Skeletal muscle tissue (tissue), 4 donors: ENCODE results near the gene THSD4. TPM values are rescaled to one million over a fixed set of nuclear protein-coding genes. Genes with fewer than 3 reads are reported as not detected.
A peak's percentile ranks its signal among the peaks of the same experiment; 100 is the strongest.

ENCODE experiments used
- H3K27ac ChIP-seq: one replicate; pipeline ENCODE4 v1.7.0; 2013; ENCODE audit warnings: mild to moderate bottlenecking, low read depth, low read length, inconsistent platforms
- H3K27me3 ChIP-seq, 3 donors: one replicate each; pipeline ENCODE4 v1.7.0; 2013; ENCODE audit warnings: low read length in 3 of 3; ENCODE audit not compliant: control insufficient read depth in 3 of 3, insufficient read depth in 3 of 3
- H3K36me3 ChIP-seq, 3 donors: one replicate each; pipeline ENCODE4 v1.7.0; 2013; ENCODE audit warnings: low read length in 3 of 3; ENCODE audit not compliant: control insufficient read depth in 3 of 3, insufficient read depth in 3 of 3
- H3K4me1 ChIP-seq, 3 donors: one replicate each; pipeline ENCODE4 v1.7.0; 2013; ENCODE audit warnings: low read length in 3 of 3, mild to moderate bottlenecking in 3 of 3; ENCODE audit not compliant: control insufficient read depth in 3 of 3, insufficient read depth in 3 of 3
- H3K4me3 ChIP-seq, 3 donors: one replicate each; pipeline ENCODE4 v1.7.0; 2013; ENCODE audit warnings: low read length in 3 of 3
- H3K9ac ChIP-seq, 3 donors: one replicate each; pipeline ENCODE4 v1.7.0; 2013; ENCODE audit warnings: low read length in 3 of 3, mild to moderate bottlenecking in 3 of 3, moderate library complexity in 2 of 3, low read depth in 1 of 3
- H3K9me3 ChIP-seq, 3 donors: one replicate each; pipeline ENCODE4 v1.7.0; 2013; ENCODE audit warnings: low read length in 3 of 3; ENCODE audit not compliant: control insufficient read depth in 3 of 3
- total RNA-seq: library from RNA; depleted of rRNA; stranded (reverse); fragments of >200 nt; gene quantifications from one replicate; pipeline ENCODE4 v1.2.3, GENCODE V29; 2014
- donor health status: Osteomylitis.

Gene THSD4
- total RNA-seq, 1 donor from 2014 or later = 15.7 TPM

DNA sequence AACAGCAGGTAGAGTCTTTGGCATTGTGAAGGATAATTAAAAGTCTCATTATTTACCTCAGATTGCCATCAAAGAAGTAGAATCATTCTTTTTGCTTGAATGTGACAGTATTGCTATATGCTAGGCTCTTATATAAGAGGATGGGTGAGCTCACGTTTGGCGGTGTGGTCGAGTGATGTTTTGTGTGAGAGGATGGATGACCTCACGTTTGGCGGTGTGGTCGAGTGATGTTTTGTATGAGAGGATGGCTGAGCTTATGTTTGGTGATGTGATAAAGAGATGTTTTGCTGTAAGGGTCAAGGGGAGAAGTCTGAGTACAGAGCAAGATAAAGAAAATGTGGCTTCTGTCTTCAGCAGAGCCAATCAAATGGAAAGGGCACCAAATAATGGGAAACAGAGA, 395.5 kb downstream of the THSD4 start:
- H3K4me1 ChIP-seq = no peaks in the 10 kb centered on the region

DNA sequence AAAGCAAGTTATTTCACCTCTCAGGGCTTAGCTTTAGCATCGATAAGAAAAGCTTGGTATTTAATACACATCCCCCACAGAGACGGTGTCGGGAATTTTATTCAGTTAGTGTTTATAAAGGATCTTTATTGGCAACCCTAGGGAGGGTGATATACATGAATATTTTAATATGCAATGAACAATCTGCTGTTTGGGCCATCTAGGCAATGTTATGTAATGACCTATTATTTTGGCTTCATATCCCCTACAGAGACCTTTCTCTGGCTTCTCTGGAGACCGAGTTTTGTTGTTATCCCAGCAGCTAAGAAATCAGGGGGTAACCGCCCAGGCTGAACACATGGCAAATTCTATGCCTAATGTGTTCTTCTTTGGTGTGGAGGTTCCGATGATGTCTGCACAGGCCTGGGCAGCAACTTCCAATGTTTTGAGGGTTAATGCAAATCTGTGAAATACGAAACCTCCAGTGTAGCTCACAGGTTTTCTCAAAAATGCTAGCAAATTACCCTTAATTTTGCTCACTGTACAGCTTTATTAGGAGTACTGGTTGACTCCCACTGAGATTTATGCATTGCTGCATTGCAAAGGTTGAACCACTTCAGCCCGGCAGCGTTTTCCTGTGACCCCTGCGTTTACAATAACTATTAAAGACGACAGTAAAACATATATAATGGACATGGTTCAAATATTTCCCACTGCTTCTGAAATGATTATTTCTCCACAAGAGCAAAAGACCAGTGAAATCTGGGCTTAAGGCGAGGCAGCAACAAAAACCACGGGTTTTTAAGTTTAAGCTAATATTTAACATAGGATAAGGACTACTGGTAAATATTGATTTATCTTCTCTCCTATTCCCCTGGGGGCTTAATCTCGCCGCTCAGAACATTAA, 396.8 kb downstream of the THSD4 start:
- H3K4me1 ChIP-seq = no peaks in the 10 kb centered on the region
- H3K4me3 ChIP-seq = no peak overlapping the region
- no peaks in the 10 kb centered on the region for H3K27me3 ChIP-seq
- no peaks in the 10 kb centered on the region for H3K9me3 ChIP-seq
- no peak overlapping the region for H3K9ac ChIP-seq
- H3K36me3 ChIP-seq = no peaks in the 10 kb centered on the region
- no peak overlapping the region for H3K27ac ChIP-seq

More for the DNA sequence above, 395.5 kb downstream of the THSD4 start:
- no peaks in the 10 kb centered on the region for H3K36me3 ChIP-seq
- no peak overlapping the region for H3K9ac ChIP-seq
- no peak overlapping the region for H3K4me3 ChIP-seq
- H3K27ac ChIP-seq = no peak overlapping the region
- H3K27me3 ChIP-seq = no peaks in the 10 kb centered on the region
- H3K9me3 ChIP-seq = no peaks in the 10 kb centered on the region

DNA sequence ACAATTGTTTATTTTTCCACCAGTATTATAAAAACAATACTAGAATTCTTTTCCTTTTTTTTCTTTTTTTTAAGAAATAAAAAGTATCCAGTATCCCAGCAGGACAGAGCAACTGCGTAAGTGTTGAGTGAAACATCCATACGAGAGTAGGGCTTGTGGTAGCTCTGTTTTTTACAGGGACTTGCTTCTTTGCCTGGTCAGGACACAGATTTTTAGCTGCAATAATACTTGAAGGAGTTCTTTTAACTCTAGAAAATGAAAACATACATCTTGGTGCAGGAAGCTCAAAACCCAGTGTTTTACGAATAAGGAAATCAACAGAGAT, 397.4 kb downstream of the THSD4 start:
- no peaks in the 10 kb centered on the region for H3K36me3 ChIP-seq
- no peak overlapping the region for H3K27ac ChIP-seq
- H3K4me1 ChIP-seq = no peaks in the 10 kb centered on the region
- H3K4me3 ChIP-seq = no peak overlapping the region
- H3K27me3 ChIP-seq = no peaks in the 10 kb centered on the region
- H3K9ac ChIP-seq = no peak overlapping the region
- H3K9me3 ChIP-seq = no peaks in the 10 kb centered on the region

DNA sequence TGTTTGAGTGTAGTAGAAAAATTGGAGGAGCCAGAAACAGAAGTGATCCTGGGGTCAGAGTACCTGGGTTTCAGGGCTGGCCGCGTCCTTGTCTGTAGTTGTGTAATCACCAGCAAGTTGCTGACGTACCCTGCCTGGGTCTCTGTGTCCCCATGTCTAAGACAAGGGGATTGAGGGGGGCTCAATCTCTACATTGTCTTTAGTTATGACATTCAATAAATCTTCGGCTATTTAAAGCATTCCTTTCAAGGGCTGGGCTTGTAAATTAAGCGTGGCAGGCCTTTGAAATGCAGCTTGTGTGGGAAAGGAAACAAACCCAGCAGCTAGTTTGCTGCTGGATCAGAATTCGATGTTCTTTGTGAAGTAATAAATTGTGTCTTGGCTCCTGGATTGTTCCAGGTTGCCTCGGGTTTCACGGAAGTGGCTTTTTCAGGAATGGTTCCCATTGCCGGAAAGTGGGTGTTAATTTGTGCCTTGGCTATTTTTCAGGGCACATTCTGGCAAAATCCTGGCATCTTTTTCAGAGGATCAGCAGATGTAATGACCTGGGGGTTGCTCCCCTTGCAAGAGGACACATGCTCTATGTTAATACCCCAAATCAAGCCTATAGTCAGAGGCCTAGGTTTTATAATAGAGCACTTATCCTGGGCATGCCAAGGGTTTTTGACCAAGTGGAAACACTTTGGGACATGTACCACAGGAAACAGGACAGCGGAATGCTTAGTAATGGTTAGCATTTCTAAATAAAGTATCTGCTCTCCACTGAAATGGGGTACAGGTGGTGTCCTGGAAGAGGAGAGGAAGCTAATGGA, 400.3 kb downstream of the THSD4 start:
- H3K36me3 ChIP-seq = no peaks in the 10 kb centered on the region
- no peaks in the 10 kb centered on the region for H3K9me3 ChIP-seq
- no peak overlapping the region for H3K9ac ChIP-seq
- no peak overlapping the region for H3K4me3 ChIP-seq
- peaks cover 0 to 8% (median 3%) of the 10 kb centered on the region in 3 donors for H3K4me1 ChIP-seq
- H3K27me3 ChIP-seq = no peaks in the 10 kb centered on the region
- H3K27ac ChIP-seq = no peak overlapping the region

DNA sequence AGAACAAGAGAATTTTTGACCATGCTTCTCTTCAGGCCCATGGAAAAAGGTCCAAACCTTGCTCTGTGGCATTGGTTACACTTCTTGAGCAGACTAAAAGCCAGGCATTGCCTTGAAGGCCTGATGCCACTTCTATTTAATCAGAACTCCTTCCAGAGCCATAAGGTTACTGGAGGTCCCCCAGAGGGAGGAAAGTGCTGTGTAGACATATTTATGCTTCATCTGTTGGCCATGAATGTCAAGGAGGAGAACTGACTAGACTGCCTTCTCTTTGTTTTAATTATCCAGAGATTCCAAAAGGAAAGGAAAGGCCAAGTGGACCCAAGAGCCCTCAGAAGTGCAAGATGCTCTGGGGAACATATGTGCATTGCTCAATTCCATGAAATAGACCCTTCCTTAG, 402.5 kb downstream of the THSD4 start:
- H3K4me1 ChIP-seq = peaks cover 0 to 8% (median 3%) of the 10 kb centered on the region in 3 donors
- no peaks in the 10 kb centered on the region for H3K9me3 ChIP-seq
- H3K4me3 ChIP-seq = no peak overlapping the region
- no peaks in the 10 kb centered on the region for H3K36me3 ChIP-seq
- H3K27me3 ChIP-seq = no peaks in the 10 kb centered on the region
- H3K27ac ChIP-seq = no peak overlapping the region
- H3K9ac ChIP-seq = no peak overlapping the region

DNA sequence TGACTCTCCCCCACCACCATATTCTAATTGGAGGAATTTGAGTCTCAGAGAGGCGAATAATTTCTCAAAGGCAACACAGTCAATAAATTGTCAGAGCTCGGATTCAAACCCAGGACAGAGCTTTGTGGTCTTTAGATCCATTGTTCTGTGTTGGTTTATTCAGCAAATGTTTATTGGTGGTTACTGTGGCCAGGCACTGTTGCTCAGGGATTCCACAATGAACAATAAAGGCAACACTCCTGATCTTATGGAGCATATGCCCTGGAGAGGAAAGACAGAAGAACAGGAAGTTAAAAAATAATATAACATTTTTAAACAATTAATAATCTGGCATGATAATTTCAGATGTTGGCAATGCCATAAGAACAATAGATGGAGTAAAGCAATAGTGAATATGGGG, 403.4 kb downstream of the THSD4 start:
- no peak overlapping the region for H3K9ac ChIP-seq
- H3K27ac ChIP-seq = no peak overlapping the region
- H3K36me3 ChIP-seq = no peaks in the 10 kb centered on the region
- peaks cover 0 to 8% (median 3%) of the 10 kb centered on the region in 3 donors for H3K4me1 ChIP-seq
- H3K27me3 ChIP-seq = no peaks in the 10 kb centered on the region
- H3K4me3 ChIP-seq = no peak overlapping the region
- H3K9me3 ChIP-seq = no peaks in the 10 kb centered on the region

DNA sequence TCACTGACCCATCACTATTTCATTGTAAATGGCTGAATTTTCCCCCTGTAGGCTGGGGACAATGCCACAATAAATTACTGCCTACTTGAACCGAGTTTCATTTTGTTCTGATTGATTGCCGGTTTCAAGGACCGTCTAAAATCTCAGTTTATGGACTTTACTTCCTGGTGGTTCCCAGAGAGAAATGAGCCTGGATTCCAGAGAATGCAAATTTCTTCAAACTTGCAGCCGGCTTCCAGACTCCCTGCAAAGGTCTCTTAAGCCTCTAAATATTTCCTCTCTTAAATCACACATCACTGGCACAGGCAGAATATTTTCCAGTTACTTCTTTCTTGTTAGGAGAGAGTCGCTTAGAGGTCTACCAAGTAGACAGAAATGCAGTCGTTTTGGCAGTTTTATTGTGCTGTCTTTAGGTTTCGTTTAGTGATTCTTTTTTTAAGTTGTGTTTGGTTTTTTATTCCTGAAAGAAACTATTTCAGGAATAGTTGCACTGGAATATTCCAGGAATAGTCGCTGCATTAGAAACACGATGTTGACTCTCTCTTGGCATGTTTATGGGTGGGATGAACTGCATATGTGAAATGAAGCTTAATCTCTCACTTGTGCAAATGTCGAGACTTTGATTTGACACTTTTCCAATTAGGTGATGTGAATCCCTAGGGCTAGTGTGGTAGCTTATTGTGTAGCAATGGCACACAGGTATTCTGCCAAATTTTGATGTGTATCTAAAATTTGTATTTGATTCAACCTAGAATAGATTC, 411.0 kb downstream of the THSD4 start:
- Histone ChIP-seq H3K36me3 (no peaks in the 10 kb centered on the region), H3K9ac (no peak overlapping the region), H3K27ac (no peak overlapping the region), H3K4me1 (no peaks in the 10 kb centered on the region), H3K27me3 (no peaks in the 10 kb centered on the region), H3K4me3 (peak overlapping the region; percentile 29 to 36 (median 33)), H3K9me3 (no peaks in the 10 kb centered on the region)

DNA sequence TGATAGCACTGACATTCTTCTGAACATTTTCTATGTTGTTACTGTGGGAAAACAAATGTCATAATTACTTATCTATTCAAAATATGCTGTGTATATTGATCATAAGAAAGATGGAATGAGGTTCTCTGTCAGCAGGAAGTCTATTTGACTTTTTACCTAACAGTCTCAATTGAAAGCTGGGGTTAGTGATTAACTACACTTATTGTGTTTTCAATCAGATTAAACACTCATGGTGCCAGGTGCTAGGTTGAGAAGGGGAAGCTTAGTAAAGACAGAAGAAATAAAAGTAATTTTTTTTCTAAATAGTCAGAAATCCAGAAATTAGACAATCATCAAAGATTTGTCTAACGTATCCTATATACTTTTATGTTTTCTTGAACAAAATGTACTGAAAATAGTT, 414.1 kb downstream of the THSD4 start:
- Histone ChIP-seq H3K4me1 (no peaks in the 10 kb centered on the region), H3K9me3 (no peaks in the 10 kb centered on the region), H3K27ac (no peak overlapping the region), H3K27me3 (no peaks in the 10 kb centered on the region), H3K9ac (no peak overlapping the region), H3K36me3 (no peaks in the 10 kb centered on the region), H3K4me3 (no peak overlapping the region)

DNA sequence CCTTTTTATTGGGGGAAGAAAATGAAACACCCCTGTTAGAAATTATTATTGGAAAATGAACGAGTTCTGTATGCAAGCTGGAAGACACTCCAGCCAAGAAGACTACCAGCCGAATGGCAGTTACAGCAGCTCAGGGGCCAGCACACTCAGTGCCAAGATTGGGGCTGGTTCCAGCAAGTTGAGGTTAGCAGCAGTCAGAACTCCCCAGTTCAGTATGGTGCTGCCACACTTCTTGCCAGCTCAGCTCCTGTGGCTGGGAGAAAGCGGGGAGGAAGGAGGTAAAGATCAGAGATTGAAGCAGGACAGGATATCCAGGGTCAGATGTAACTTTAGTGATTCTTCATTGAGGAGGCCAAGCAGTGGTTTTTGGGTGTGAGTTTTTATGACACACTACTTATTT, 414.8 kb downstream of the THSD4 start:
- Histone ChIP-seq H3K9ac (no peak overlapping the region), H3K4me1 (no peaks in the 10 kb centered on the region), H3K36me3 (no peaks in the 10 kb centered on the region), H3K4me3 (no peak overlapping the region), H3K27ac (no peak overlapping the region), H3K27me3 (no peaks in the 10 kb centered on the region), H3K9me3 (no peaks in the 10 kb centered on the region)
